OCI-M2 (cell line): Measurements from ENCODE around the gene SLC10A7.

Source experiments
- DNase-seq: peaks from one replicate; lab custom pipeline; 2025; ENCODE audit not compliant: unreplicated experiment; lab: John Stamatoyannopoulos, UW

The SLC10A7 gene

DNA sequence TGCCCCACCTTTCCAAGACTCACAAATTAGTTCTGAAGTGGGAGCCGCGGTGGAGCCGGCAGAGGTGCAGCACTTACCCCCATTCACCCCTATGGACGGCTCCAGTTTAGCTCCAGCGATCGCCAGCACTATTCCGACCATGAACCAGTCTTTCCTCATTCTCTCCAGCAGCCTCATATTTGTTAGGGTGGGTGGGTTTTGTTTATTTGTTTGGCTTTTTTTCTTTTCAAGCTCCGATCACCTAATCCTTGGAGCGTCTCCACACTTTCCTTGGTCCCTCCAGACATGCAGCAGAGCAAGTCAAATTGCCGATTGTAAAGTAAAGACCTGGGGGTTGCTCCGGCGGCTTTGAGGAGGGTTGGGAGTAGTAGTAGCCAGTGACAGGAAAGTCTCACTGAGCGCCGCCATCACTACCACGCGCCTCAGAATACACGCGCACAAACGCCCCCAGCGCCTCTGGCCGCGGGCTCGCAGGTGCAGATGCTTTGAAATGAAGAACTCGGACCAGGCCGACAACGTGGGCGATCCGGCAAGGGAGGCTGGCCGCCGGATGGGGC is at the start of gene SLC10A7:
TSS of gene SLC10A7 (minus strand) at position 400 of the 557 bp plus-strand sequence. CDS start at position 177, 223 bp downstream.
- no peak for DNase-seq

DNA sequence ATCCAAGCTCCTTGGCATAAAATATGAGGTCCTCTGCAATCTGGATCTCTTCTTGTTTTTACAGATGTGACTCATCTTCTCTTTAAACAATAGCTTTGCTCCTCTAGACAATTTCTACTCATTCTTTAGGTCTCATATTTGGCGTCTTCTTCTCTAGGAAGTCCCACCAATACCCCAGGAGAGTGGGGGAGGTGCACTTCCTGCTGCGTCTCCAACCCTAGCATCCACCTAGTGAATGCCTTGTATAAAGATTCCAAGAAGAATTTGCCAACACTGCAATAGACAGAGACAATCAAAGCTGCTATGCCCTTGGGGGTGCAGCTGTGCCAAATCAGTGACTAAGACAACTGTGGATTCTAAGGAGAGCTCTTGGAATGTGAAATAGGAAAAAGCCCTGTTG is 45.7 kb upstream of the SLC10A7 start:
- no peak for DNase-seq

- no peak for DNase-seq
These were observed 42.8 kb upstream of the SLC10A7 start for GRCh38 chr4:146564492-146564891.

DNA sequence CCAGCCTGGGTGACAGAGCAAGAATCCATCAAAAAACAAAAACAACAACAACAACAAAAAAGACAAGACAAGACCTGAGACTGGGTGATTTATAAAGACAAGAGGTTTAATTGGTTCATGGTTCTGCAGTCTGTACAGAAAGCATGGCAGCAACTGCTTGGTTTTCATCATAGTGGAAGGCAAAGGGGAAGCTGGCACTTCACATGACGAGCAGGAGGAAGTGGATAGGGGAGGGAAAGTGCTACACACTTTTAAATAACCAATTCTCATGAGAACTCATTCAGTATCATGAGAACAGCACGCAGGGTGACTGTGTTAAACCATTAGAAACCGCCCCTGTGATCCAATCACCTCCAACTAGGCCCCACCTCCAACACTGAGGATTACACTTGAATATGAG is 28.4 kb upstream of the SLC10A7 start:
- no peak for DNase-seq

- no peak for DNase-seq
These were observed 26.7 kb upstream of the SLC10A7 start for GRCh38 chr4:146548443-146548842.

GRCh38 chr4:146545102-146545501 is 23.4 kb upstream of the SLC10A7 start:
- DNase-seq = no peak

GRCh38 chr4:146534178-146534577 is 12.4 kb upstream of the SLC10A7 start:
- DNase-seq = no peak

DNA sequence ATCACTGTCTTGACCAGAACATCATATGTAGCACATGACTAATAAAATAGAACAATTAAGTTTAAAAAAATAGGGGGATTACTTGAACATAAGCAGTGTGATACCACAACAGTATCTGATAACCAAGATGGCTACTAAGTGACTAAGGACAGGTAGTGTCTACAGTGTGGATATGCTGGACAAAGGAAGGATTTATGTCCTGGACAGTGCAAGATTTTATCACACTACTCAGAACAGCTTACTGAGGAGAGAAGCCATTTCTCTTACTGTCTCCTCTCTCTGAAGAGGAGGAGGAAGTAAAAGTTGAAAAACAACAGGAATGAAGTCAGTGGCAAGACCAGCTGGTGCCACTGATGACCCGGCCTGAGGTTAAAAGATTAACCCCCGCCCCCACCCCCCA is 4.0 kb upstream of the SLC10A7 start:
- no peak for DNase-seq

DNA sequence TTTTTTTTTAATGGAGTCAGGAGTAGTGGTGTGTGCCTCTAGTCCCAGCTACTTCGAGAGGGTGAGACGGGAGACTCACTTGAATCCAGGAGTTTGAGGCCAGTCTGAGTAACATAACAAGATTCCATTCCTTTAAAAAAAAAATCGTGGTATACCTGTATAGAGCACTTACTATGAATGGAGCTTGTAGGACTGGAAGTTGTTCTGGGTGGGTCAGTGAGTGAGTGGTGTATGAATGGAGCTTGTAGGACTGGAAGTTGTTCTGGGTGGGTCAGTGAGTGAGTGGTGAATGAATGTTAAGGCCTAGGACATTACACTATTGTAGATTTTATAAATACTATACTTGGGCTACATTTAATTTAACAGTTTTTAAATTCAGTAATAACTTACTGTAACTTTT is 2.9 kb upstream of the SLC10A7 start:
- no peak for DNase-seq

DNA sequence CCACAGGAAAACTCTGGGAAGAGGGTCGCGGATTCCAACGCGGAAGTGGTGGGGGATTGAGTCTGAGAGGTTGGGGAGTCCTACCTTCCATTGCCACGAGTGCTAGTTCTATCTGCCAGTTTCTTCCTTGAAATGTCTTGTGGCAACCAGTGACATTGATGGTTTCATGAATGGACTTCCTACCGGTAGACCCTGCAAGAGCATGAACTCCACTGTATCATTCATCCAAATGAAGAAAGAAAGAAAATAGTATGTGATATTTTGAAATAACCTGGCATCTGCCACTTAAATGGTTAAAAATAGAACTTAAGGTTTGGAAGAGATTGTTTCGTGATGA is 1.1 kb upstream of the SLC10A7 start:
- no peak for DNase-seq

DNA sequence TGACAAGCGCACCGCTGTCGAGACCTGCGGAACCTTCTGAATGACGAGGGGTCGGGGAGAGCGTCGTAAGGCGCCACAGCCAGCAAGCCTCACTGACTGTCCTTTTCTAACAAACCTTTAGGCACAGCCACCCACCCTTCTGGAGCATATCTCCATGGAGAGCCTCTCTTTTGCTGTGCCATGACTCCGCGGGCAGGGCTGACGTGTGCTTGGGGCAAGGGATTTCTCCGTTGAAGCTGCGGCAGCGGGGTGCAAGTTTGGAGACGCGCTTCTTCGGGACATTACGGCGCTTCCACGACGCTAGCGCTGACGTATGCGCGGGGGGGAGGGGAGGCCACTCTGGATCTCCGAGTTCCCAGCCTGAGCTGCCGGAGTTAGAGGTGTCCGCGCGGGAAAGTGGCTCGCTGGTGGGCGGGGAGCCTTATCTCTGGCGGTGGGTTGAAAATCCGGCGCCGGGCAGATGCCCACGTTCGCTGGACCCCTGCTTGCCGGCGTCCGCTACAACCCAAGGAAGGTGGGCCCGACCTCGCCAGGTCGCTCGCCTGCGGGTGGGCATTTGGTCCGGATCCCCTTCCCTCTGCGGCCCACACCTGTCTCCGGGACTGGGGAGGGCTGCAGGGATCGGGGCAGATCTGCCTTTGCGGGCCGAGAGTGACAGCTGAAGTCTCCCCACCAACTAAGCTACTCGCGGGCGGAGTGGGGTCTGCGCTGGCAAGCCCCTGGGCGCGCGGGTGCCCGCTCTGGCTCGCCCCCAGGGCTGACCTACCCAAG is 543 bp upstream of the SLC10A7 start:
- DNase-seq = peak; percentile 21

DNA sequence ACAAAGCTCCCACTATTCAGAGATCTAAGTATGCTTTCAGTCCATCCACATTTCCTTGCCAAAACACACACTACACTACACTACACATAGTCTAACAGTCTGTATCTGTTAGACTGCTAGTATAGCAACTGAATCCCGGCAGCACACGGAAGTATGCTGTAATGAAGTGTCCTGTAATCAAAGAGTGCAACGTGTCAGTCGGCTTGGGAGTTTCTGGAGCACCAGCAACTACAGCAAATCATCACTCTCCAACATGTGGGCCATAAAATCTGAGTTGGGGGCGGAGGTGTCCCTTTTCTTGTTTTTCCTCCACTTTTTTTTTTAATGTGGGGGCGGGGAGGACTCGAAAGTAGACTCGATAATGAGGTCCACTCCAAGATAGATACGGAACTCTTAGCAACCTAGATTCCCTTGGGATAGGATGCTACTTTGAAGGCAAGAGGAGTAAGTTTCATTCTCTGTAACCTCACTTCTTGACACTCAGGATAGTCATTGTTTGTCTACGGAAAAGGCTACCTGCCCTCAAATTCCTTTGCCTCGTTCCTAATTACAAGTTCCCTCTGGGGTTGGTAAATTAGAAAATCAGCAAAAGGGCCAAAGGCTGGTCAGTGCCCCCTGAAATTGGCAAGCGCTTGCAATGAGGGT is 722 bp downstream of the SLC10A7 start:
- no peak for DNase-seq

DNA sequence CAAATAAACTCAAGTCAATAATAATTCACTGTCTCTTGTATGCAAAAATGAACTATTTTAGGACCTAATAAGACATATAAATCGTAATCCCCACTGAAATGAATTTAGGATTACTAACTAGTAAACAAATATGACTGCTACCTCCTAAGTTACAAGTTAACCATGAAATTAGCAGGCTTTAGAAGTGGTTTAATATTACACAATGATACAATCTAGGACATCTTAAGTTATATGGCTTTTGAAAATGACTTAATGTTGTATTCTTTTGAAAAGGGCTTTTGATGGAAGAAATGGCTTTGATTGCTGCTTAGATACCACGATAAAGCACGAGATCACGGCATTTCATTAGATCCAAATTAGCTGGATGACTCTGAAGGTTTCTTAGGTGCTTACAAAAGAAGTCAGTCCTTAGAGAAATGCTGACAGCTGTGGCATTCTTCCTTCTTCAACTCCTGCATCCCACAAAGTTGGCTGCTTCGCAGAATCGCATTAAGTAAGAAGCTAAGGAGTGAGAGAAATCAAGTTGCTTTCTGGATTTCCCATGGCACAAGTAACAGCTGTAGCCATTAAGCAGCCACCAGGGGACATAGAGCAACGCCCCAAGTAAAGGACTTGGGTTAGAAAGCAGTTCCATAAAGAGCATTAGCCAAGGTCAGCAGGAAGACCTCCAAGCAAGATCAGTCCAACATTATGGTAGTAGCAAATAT is 6.9 kb downstream of the SLC10A7 start:
- DNase-seq = no peak

GRCh38 chr4:146513548-146513947 is 8.2 kb downstream of the SLC10A7 start:
- no peak for DNase-seq

- DNase-seq = no peak
These were observed 10.4 kb downstream of the SLC10A7 start for GRCh38 chr4:146511381-146511780.

- no peak for DNase-seq
These were observed 10.8 kb downstream of the SLC10A7 start for GRCh38 chr4:146510942-146511341.

DNA sequence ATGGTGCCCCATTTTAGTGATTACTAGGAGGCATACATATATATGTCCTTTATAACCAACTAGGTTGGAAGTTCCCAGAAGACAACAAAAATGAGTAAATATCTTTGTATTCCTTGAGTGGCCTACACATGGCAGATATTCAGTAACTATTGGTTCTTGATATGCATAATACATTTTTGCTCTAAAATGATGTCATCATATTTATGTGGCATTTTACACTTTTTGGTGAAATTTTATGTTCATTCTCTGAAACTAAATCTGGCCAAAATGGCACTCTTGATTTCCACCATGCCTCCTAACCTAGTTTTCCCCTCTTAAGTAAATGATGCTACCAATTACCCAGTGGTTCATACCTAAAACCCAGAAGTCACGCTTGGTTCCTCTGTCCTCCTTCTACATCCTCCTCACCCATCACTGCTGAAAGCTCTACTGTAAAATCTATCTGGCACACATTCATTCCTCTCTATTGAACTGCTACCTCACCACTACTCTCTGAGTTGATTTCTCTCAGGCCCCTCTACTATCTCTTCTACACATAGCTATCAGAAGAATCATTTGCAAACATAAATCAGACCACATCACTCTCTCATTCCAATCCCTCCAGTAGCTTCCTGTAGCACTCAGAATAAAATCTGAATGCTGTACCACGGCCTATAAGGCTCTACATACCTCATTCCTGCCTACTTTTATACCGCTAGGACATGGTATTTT is 13.4 kb downstream of the SLC10A7 start:
- DNase-seq = no peak

- no peak for DNase-seq
These were observed 14.1 kb downstream of the SLC10A7 start for GRCh38 chr4:146507632-146508031.

GRCh38 chr4:146506272-146506671 is 15.5 kb downstream of the SLC10A7 start:
- DNase-seq = no peak

DNA sequence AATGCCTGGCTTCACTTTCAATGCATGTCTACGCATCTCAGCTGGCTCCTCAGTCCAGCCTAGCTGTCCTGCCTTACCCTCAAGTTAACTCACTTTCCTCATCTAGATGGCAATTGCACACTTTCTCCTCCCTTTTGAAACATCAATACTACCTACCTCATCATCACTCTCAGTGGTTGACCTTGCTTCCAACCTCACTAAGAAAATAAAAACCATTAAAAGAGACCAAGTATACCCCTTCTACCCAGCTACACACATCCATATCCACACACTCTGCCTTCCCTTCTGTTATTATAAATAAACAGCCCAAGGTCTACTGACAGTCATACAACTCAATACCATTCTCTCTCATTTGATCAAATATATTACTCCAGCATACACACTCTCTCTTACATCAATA is 21.5 kb downstream of the SLC10A7 start:
- DNase-seq = no peak

DNA sequence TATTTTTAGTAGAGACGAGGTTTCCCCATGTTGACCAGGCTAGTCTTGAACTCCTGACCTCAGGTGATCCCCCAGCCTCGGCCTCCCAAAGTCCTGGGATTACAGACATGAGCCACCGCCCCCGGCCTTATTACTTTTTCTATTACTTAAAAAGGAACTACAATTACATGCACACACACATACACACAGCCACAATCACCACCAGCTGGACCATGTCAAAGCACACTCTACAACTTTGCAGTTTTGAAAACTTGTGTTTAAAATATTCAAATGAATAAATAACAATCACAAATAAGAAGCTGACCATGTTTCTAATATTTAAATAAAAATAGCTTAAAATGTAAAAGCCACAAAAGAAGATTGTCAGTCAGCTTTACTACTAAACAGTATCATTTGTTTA is 23.4 kb downstream of the SLC10A7 start:
- no peak for DNase-seq
